GM18873 (cell line): ENCODE data around the gene LPCAT4.
"Not testable (repeated sequence)": the region's sequence is repeated elsewhere in the genome, so short reads cannot be mapped to it uniquely, and the experiment has no call there.

Source experiments
- ATAC-seq: cut with Tn5 transposase; IDR thresholded peaks from one replicate; pipeline ENCODE4 v1.9.1; 2021; ENCODE audit warnings: mild to moderate bottlenecking, moderate library complexity, moderate number of reproducible peaks; ENCODE audit not compliant: unreplicated experiment, low FRiP score

LPCAT4 gene

GRCh38 chr15:34367101-34368081 lies at the start of gene LPCAT4:
TSS of gene LPCAT4 (minus strand) at chr15:34367196. CDS start at chr15:34367100, 96 bp downstream.
- peak; percentile 74 for ATAC-seq

- ATAC-seq, result not testable (repeated sequence)
Observed at GRCh38 chr15:34409511-34409910, 42.5 kb upstream of the LPCAT4 start.

- not testable (repeated sequence) for ATAC-seq
Observed at GRCh38 chr15:34408973-34409372, 42.0 kb upstream of the LPCAT4 start.

GRCh38 chr15:34403899-34404298 lies 36.9 kb upstream of the LPCAT4 start:
- not testable (repeated sequence) for ATAC-seq

- not testable (repeated sequence) for ATAC-seq
Observed at GRCh38 chr15:34403160-34403598, 36.2 kb upstream of the LPCAT4 start.

- ATAC-seq, result not testable (repeated sequence)
Observed at GRCh38 chr15:34397637-34398259, 30.8 kb upstream of the LPCAT4 start.

GRCh38 chr15:34392981-34393380 lies 26.0 kb upstream of the LPCAT4 start:
- ATAC-seq, result not testable (repeated sequence)

GRCh38 chr15:34389594-34390086 lies 22.6 kb upstream of the LPCAT4 start:
- ATAC-seq, result not testable (repeated sequence)

GRCh38 chr15:34381829-34382521 lies 15.0 kb upstream of the LPCAT4 start:
- ATAC-seq, result not testable (repeated sequence)

- ATAC-seq, result not testable (repeated sequence)
Observed at GRCh38 chr15:34380491-34380890, 13.5 kb upstream of the LPCAT4 start.

- no peak for ATAC-seq
Observed at GRCh38 chr15:34376856-34377255, 9.9 kb upstream of the LPCAT4 start.

GRCh38 chr15:34375541-34375940 lies 8.5 kb upstream of the LPCAT4 start:
- not testable (repeated sequence) for ATAC-seq

- ATAC-seq, result no peak
Observed at GRCh38 chr15:34374816-34375215, 7.8 kb upstream of the LPCAT4 start.

- no peak for ATAC-seq
Observed at GRCh38 chr15:34373951-34374350, 7.0 kb upstream of the LPCAT4 start.

GRCh38 chr15:34370643-34371042 lies 3.6 kb upstream of the LPCAT4 start:
- ATAC-seq, result no peak

GRCh38 chr15:34370129-34370528 lies 3.1 kb upstream of the LPCAT4 start:
- no peak for ATAC-seq

- ATAC-seq, result no peak
Observed at GRCh38 chr15:34366271-34367065, 528 bp downstream of the LPCAT4 start.

GRCh38 chr15:34365836-34366235 lies 1.2 kb downstream of the LPCAT4 start:
- ATAC-seq, result no peak

- no peak for ATAC-seq
Observed at GRCh38 chr15:34365091-34365825, 1.7 kb downstream of the LPCAT4 start.
